Stimulated activated naive CD8-positive, alpha-beta T cell treated with anti-CD3 and anti-CD28 coated beads, Interleukin-15, Interleukin-2, amounts not matched to agents 100 U/mL and 50 U/mL, for 24 hours (primary cell): ENCODE results near the gene PRR20G.
"Not testable (repeated sequence)": the region's sequence is repeated elsewhere in the genome, so short reads cannot be mapped to it uniquely, and the experiment has no call there.

Source experiments
- ATAC-seq: fragments of 150-1000 bp; cut with Tn5 transposase; one replicate; pipeline ENCODE4 v1.10.0; 2021
- DNase-seq: peaks from one replicate; pipeline ENCODE4 v3.0.0; 2021

PRR20G gene

GRCh38 chr3:127299276-127299675 is 11.4 kb upstream of the PRR20G start:
- ATAC-seq (no peak), DNase-seq (no peak)

DNA sequence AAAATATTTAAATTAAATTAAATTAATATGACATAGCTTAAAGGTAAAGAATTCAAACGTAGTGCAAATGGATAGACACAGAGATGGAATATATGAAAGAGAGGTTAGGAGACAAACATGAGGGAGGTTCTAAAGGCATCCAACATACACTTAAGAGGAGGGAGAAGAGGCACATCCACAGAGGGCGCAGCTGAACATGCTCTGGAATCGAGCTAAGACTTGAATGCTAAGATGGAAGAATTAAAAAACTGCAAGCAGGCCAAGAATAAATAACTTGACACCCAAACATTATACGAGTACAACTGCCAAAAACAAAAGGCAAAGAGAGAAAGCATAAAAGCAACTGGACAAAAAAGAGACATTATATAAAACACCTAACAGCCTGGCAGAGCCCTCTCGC is 9.1 kb upstream of the PRR20G start:
- DNase-seq (no peak), ATAC-seq (no peak)

GRCh38 chr3:127296166-127296565 is 8.3 kb upstream of the PRR20G start:
- ATAC-seq, result no peak
- no peak for DNase-seq

DNA sequence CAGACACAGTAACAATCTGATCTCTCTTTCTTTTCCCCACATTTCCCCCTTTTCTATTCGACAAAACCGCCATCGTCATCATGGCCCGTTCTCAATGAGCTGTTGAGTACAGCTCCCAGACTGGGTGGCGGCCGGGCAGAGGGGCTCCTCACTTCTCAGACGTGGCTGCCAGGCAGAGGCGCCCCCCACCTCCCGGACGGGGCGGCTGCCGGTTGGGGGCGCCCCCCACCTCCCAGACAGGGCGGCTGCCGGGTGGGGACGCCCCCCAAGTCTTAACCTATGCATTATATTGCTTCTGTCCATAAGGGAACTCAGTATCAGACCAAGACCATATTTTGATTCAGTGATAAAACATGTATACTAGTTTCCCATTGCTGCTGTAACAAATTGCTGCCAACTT is 5.8 kb upstream of the PRR20G start:
- not testable (repeated sequence) for ATAC-seq, DNase-seq

DNA sequence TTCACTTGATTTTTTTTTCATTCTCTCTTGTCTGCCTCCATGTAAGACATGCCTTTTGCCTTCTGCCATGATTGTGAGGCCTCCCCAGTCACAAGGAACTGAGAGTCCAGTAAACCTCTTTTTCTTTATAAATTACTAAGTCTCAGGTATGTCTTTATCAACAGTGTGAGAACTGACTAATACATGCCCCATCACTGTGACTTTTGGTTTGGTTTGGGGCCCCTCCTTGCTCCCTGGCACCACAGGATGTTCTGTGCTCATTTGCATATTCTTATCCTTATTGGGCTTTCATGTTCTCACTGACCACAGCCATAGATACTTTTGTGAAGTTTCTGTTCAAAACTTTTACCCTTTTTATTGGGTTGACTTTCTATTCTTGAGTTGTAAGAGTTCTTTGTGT is 3.8 kb upstream of the PRR20G start:
- ATAC-seq (peak; percentile 29), DNase-seq (no peak)

DNA sequence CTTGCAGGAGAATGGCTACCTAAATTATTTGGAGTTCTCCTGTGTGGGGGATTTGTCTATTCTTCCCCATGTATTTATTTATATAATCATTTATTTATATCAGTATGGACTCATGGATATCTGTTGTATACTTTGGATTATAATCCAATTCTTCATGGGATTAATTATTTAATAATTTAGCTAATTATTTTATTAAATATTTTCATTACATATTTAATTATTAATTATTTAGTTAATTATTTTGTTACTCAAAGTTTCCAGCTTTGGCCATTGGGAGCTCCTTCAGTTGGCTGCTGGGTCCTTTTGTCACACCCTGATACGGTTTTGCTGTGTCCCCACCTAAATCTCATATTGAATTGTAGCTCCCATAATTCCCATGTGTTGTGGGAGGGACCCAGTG is 3.3 kb upstream of the PRR20G start:
- no peak for DNase-seq
- ATAC-seq, result no peak

DNA sequence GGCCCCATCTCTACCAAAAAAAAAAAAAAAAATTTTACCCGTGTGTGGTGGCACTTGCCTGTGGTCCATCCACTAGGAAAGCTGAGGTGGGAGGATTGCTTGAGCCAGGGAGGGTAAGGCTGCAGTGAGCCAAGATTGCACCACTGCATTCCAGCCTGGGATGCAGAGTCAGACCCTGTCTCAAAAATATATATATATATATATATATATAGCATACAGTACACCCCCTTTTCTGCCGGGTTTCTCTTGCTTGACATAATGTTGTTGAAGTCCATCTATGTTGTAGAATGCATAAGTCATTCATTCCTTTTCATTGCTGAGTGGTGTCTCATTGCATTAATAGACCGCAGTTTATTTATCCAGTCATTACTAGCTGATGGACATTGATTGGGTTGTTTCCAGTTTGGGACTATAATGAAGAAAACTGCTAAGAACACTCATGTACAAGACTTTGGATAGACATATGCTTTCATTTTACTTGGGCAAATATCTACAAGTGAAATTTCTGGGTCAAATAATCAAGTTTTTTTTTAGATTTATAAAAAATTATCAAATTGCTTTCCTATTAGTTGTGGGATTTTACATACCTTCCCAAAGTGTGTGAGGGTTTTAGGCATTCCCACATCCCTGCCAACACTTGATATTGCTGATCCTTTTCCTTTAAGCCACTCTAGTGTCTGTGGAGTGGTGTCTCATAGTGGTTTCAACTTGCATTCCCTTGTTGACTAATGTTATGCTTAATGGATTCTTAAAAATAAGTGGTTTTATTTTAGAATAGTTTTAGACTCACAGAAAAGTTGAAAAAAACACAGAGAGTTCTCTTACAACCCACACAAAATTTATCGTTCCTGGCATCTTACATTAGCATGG is 2.1 kb upstream of the PRR20G start:
- peak; percentile 36 for ATAC-seq
- DNase-seq, result no peak

DNA sequence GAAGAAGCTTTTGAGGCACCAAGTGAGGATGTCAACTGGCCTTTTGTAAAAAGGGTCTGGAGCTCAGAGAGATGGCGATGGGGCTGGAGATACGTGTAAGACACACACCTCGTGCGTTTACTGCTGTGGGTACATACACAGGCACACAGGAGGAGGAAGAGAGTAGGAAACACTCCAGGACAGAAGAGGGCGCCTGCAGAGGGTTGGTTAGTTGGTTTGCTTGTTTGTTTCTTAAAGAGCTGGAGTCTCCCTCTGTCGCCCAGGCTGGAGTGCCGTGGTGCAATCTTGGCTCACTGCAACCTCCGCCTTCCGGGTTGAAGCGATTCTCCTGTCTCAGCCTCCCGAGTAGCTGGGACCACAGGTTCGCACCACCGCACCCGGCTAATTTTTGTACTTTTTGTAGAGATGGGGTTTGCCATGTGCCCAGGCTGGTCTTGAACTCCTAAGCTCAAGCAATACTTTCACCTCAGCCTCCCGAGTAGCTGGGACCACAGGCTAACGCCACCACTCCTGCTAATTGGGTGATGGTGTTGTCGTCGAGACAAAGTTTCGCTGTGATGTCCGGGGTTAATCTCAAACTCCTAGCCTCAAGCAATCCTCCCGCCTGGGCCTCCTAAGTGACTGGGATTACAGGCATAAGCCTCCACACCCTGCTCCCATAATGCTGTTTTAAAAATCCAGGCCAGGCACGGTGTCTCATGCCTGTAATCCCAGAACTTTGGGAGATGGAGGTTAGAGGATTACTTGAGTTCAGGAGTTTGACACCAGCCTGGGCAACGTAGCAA is 1.3 kb upstream of the PRR20G start:
- no peak for DNase-seq
- ATAC-seq, result peak; percentile 50

DNA sequence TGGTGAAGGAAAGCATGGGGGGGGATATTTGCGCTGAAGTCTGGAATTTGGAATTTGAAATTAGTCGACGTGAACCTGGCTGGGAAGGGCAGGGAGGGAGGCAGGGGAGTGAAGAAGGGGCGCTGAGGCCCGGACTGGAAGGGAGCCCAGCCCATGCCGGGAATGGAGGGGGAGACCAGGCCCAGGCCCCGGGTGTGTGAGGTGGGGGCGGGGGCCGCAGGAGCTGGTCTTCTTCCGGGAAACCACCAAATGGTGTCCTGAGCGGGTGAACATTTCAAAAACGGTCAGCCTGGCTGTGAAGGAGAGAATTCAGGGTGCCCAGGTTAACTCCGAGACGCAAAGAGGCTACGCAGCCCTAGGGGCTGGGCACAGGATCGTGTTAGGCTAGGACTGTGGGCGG is 497 bp upstream of the PRR20G start:
- DNase-seq (no peak), ATAC-seq (no peak)

- DNase-seq, result no peak
- ATAC-seq, result no peak
Measured at GRCh38 chr3:127286571-127287140, 1.2 kb downstream of the PRR20G start.

DNA sequence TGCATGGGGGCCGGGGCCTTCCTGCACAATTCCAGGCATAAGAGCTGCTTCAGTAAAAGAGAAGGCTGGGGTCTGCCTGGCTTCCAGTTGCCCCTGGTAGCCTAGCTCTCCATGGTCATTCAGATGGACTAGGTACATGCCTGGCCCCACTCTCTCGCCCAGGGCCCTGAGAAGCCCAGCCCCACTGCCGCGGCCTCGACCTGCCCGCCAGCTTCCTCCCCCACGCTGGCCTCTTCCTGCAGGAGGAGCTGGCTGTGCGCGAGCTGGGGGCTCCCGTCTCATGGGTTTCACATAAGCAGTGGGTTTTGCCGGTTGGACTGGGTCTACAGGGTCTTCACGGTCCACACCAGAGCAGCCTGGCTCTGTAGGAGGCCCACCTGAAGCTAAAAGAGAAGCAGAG is 3.6 kb downstream of the PRR20G start:
- DNase-seq (no peak), ATAC-seq (no peak)

DNA sequence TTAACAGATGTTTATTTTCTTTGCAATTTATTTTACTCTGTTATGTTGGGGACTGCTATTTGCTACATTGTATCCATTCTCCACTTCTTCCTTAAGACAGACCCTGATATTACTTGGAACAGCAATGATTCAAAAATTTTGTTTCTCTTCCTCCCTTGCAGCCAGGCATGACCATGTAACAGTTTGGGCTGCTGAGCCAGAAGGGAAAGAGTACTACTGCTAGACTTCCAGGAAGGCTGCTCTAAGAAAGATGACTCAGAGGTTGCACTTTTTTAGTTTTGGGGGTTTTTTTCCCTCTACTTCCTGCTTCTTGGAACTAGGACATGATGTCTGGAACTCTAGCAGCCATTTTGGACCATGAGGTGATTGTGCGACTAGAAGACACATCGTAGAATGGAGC is 10.3 kb downstream of the PRR20G start:
- no peak for ATAC-seq
- DNase-seq, result no peak

GRCh38 chr3:127276995-127277394 is 10.9 kb downstream of the PRR20G start:
- DNase-seq (no peak), ATAC-seq (no peak)

DNA sequence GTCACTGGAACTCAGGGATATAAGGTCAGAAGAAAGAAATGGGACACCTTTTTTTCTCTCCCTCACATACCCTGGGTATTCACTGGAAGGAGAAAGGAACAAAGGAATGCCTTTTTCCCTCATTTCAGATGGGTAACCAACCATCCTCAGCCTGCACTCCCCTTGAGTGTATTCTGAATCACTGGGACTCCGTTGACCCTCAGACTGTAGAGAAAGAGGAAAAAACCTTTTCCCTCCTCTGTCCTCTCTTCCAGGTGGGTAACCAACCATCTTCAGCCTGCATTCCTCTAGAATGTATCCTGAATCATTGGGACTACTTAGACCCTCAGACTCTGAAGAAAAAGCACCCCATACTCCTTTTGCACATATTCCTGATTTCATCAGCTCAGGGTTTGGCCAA is 11.4 kb downstream of the PRR20G start:
- DNase-seq (no peak), ATAC-seq (no peak)

- ATAC-seq (no peak), DNase-seq (no peak)
Measured at GRCh38 chr3:127275287-127275781, 12.5 kb downstream of the PRR20G start.

DNA sequence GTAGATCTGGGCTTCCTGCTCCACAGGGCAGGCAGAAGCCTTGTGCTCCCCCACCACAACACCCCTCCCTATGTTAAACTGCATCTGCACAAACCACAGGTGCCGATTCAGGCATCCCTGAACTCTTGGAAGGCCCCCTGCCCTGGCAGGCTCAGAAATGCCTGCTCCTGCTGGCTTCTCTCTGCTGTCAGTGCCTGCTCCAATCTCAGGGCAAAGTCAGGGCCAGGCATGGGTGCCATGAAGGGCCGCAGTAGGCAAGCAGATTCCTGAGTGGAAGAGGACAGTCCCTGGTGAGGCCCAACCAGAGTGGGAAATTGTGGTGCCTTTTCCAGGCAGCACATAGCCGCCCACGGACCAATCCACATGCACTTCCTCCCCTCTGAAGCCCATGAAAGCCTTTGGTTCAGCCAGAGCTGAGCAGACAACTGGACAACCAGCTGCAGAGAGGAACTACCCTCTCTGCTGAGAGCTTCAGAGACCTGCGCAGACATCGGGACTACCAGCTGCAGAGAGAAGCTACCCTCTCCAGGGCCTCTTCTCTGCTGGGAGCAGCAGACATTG is 13.6 kb downstream of the PRR20G start:
- DNase-seq, result no peak
- ATAC-seq, result no peak

- DNase-seq (no peak), ATAC-seq (no peak)
Measured at GRCh38 chr3:127273206-127273605, 14.6 kb downstream of the PRR20G start.

DNA sequence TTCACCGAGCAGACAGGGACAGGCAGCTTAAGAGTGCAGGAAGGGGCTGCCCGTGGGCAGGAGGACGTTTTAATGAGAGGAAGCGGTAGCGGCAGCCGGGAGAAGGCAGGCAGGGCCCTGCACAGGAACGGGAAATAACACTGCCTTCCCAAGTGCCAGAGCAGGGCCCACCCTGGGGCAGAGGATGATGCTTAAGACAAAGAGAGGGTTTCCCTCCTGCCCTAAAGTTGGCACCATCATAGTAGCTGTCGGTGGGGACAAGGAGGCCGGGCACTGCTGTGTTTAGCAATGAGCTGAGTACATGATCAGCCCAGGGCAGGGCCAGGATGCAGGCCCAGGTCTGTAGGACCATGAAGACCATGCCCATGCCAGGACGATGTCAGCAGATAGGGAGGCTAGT is 21.7 kb downstream of the PRR20G start:
- DNase-seq (no peak), ATAC-seq (no peak)

- DNase-seq (no peak), ATAC-seq (no peak)
Measured at GRCh38 chr3:127265581-127265981, 22.3 kb downstream of the PRR20G start.

- DNase-seq (no peak), ATAC-seq (no peak)
Measured at GRCh38 chr3:127264794-127265514, 22.9 kb downstream of the PRR20G start.

DNA sequence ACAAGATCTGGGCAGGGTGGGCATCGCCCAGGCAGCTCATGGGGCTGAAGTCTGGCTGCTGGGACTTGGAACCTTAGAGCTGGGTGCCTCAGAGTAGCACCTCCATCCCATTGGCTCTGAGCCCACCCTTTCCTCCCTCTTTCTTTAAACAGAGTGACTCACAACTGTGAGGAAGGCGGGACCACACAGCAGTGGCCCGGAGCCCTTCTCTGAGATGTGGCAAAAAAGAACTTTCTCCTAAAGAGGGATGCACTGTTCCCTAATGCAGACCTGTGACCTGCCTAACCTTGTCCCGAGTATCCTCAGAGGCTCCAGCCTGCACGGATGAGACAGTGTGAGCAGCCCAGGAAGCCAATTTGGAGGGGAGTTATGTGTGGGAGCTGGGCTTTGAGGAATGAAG is 23.6 kb downstream of the PRR20G start:
- DNase-seq (no peak), ATAC-seq (no peak)
